ENCODE results near the gene ZBTB2. TPM values are rescaled to one million over a fixed set of nuclear protein-coding genes. Genes with fewer than 3 reads are reported as not detected.

Gene ZBTB2
- total RNA-seq, 2 donors from 2014 or later: 5.6 to 6.0 TPM

GRCh38 chr6:151428093-151428735 lies 36.9 kb upstream of the ZBTB2 start:
- ATAC-seq (no peak), DNase-seq (no peak)
- H3K4me3 ChIP-seq: no peak overlapping the region
- no peaks in the 10 kb centered on the region for H3K4me1 ChIP-seq
- TF ChIP-seq, protein P1, sequence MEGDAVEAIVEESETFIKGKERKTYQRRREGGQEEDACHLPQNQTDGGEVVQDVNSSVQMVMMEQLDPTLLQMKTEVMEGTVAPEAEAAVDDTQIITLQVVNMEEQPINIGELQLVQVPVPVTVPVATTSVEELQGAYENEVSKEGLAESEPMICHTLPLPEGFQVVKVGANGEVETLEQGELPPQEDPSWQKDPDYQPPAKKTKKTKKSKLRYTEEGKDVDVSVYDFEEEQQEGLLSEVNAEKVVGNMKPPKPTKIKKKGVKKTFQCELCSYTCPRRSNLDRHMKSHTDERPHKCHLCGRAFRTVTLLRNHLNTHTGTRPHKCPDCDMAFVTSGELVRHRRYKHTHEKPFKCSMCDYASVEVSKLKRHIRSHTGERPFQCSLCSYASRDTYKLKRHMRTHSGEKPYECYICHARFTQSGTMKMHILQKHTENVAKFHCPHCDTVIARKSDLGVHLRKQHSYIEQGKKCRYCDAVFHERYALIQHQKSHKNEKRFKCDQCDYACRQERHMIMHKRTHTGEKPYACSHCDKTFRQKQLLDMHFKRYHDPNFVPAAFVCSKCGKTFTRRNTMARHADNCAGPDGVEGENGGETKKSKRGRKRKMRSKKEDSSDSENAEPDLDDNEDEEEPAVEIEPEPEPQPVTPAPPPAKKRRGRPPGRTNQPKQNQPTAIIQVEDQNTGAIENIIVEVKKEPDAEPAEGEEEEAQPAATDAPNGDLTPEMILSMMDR (IDR thresholded peaks at IDR 0.05): no peak
- TF ChIP-seq POLR2A (IDR thresholded peaks at IDR 0.05): no peak
- 92 to 93% methylated on average over 4 of the region's 4 CpGs for whole genome bisulfite sequencing, 2 donors
- no peaks in the 10 kb centered on the region for H3K27me3 ChIP-seq
- no peak overlapping the region for H3K27ac ChIP-seq
- peaks cover 0 to 10% of the 10 kb centered on the region in 2 donors for H3K36me3 ChIP-seq (replicated peaks in 1 of 2; ENCODE audit: insufficient read depth in 1 of 2, low read depth in 2 of 2)
- no peaks in the 10 kb centered on the region for H3K9me3 ChIP-seq
- intact Hi-C loops (cut with DNase I): no loop called here

GRCh38 chr6:151425561-151425960 lies 34.2 kb upstream of the ZBTB2 start:
- Histone ChIP-seq H3K36me3 (replicated peaks in 1 of 2; ENCODE audit: insufficient read depth in 1 of 2, low read depth in 2 of 2) (peaks cover 0 to 8% of the 10 kb centered on the region in 2 donors), H3K27ac (no peak overlapping the region), H3K4me3 (no peak overlapping the region), H3K9me3 (no peaks in the 10 kb centered on the region), H3K27me3 (no peaks in the 10 kb centered on the region), H3K4me1 (no peaks in the 10 kb centered on the region)
- DNase-seq (no peak), ATAC-seq (no peak)
- intact Hi-C loops (cut with DNase I): no loop called here
- no peak for TF ChIP-seq POLR2A (IDR thresholded peaks at IDR 0.05)
- TF ChIP-seq, protein P1 (IDR thresholded peaks at IDR 0.05): no peak
- WGBS, 2 donors: 83 to 92% methylated on average over 4 of the region's 4 CpGs

GRCh38 chr6:151422981-151423380 lies 31.6 kb upstream of the ZBTB2 start:
- ATAC-seq (no peak), DNase-seq (no peak)
- Histone ChIP-seq H3K9me3 (no peaks in the 10 kb centered on the region), H3K27ac (no peak overlapping the region), H3K36me3 (replicated peaks in 1 of 2; ENCODE audit: insufficient read depth in 1 of 2, low read depth in 2 of 2) (peaks cover 0 to 5% of the 10 kb centered on the region in 2 donors), H3K4me3 (no peak overlapping the region), H3K4me1 (no peaks in the 10 kb centered on the region), H3K27me3 (no peaks in the 10 kb centered on the region)
- intact Hi-C loops (cut with DNase I): no loop called here
- 72 to 86% methylated on average over 4 of the region's 4 CpGs for WGBS, 2 donors
- no peak for TF ChIP-seq POLR2A (IDR thresholded peaks at IDR 0.05)

DNA sequence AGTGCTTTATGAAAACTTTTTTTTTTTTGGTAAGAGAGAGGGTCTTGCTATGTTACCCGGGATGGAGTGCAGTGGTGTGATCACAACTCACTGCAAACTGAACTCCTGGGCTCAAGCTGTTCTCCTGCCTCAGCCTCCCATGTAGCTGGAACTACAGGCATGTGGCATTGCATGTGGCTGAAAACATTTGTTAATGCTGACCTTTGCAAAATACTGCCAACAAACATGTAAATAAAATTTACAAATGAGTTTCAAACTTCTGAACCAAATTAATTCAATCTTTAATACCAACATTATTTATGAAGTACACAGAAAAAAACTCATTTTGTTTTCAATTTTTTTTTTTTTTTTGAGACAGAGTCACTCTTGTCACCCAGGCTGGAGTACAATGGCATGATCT lies 26.1 kb upstream of the ZBTB2 start:
- Histone ChIP-seq H3K4me1 (no peaks in the 10 kb centered on the region), H3K27ac (no peak overlapping the region), H3K36me3 (replicated peaks in 1 of 2; ENCODE audit: insufficient read depth in 1 of 2, low read depth in 2 of 2) (no peaks in the 10 kb centered on the region), H3K4me3 (no peak overlapping the region), H3K27me3 (no peaks in the 10 kb centered on the region), H3K9me3 (no peaks in the 10 kb centered on the region)
- intact Hi-C loops (cut with DNase I): no loop called here
- DNase-seq (no peak), ATAC-seq (no peak)
- WGBS, 2 donors: 86 to 91% methylated on average over 1 of the region's 1 CpG
- TF ChIP-seq POLR2A (IDR thresholded peaks at IDR 0.05): no peak
- TF ChIP-seq, protein P1 (IDR thresholded peaks at IDR 0.05): no peak

- Histone ChIP-seq H3K4me1 (no peaks in the 10 kb centered on the region), H3K27ac (no peak overlapping the region), H3K9me3 (no peaks in the 10 kb centered on the region), H3K27me3 (no peaks in the 10 kb centered on the region), H3K36me3 (replicated peaks in 1 of 2; ENCODE audit: insufficient read depth in 1 of 2, low read depth in 2 of 2) (peaks cover 0 to 2% of the 10 kb centered on the region in 2 donors), H3K4me3 (no peak overlapping the region)
- TF ChIP-seq, protein P1 (IDR thresholded peaks at IDR 0.05): no peak
- TF ChIP-seq POLR2A (IDR thresholded peaks at IDR 0.05): no peak
- intact Hi-C loops (cut with DNase I): no loop called here
- no peak for ATAC-seq
- DNase-seq: no peak
- WGBS, 2 donors: 95% methylated on average over 3 of the region's 3 CpGs
Observed at GRCh38 chr6:151414641-151415260, 23.4 kb upstream of the ZBTB2 start.

All from body of pancreas (tissue), 4 donors.